IMR-90 (cell line): ENCODE data around the gene ADAM12. TPM values are rescaled to one million over a fixed set of nuclear protein-coding genes. Genes with fewer than 3 reads are reported as not detected.
A peak's percentile ranks its signal among the peaks of the same experiment; 100 is the strongest.

Experiments
- ATAC-seq: fragments of 200-7000 bp; cut with Tn5 transposase; 2 replicates; pipeline ENCODE4 v1.9.1; 2020; ENCODE audit warnings: low read depth, mild to moderate bottlenecking, moderate library complexity
- BruUV-seq: library from RNA; stranded (reverse); fragments of 400-500 nt; replicated peaks from 2 replicates; lab custom pipeline; 2021; lab: Mats Ljungman, UMichigan
- CTCF ChIA-PET: fragments of 300-600 bp; formaldehyde crosslinking; extraction: SDS; loops from one replicate; lab custom pipeline; 2021; ENCODE audit warnings: antibody characterized with exemption; lab: Yijun Ruan, JAX
- POLR2A ChIA-PET: fragments of 300-600 bp; sonication (Branson Sonifier 250); formaldehyde crosslinking; loops from one replicate; lab custom pipeline; 2022; ENCODE audit warnings: antibody characterized with exemption; ENCODE audit not compliant: unreplicated experiment; lab: Charles Lee
- DNase-seq: peaks from one replicate; pipeline ENCODE4 v3.0.0; 2013
- H2AFZ ChIP-seq: replicated peaks from 2 replicates; pipeline ENCODE3; 2013; ENCODE audit warnings: low read length, mild to moderate bottlenecking; ENCODE audit not compliant: poor library complexity
- H2AK5ac ChIP-seq: 2 replicates; pipeline ENCODE4 v1.6.1; 2013; ENCODE audit warnings: low read depth, low read length, inconsistent platforms
- H2AK9ac ChIP-seq: replicated peaks from 2 replicates; pipeline ENCODE3; 2013; ENCODE audit warnings: mild to moderate bottlenecking, low read depth, low read length, moderate library complexity; ENCODE audit not compliant: poor library complexity
- H2BK120ac ChIP-seq: 2 replicates; pipeline ENCODE4 v1.6.1; 2013; ENCODE audit warnings: low read depth, low read length, inconsistent platforms
- H2BK15ac ChIP-seq: 3 replicates; pipeline ENCODE4 v1.6.1; 2013; ENCODE audit warnings: low read depth, low read length, inconsistent platforms
- H2BK20ac ChIP-seq: 2 replicates; pipeline ENCODE4 v1.6.1; 2013; ENCODE audit warnings: low read depth, mild to moderate bottlenecking, inconsistent platforms, low read length, moderate library complexity
- H2BK5ac ChIP-seq: 2 replicates; pipeline ENCODE4 v1.6.1; 2013; ENCODE audit warnings: mild to moderate bottlenecking, low read depth, low read length, inconsistent platforms; ENCODE audit not compliant: poor library complexity, severe bottlenecking
- H3K14ac ChIP-seq: replicated peaks from 2 replicates; pipeline ENCODE4 v1.6.1; 2013; ENCODE audit warnings: low read depth, low read length, inconsistent platforms
- H3K18ac ChIP-seq: 2 replicates; pipeline ENCODE4 v1.6.1; 2013; ENCODE audit warnings: low read depth, low read length, control low read depth
- H3K23ac ChIP-seq: 2 replicates; pipeline ENCODE4 v1.6.1; 2013; ENCODE audit warnings: low read depth, low read length, inconsistent platforms
- H3K27ac ChIP-seq: 2 replicates; pipeline ENCODE4 v1.5.1; 2013; ENCODE audit warnings: mild to moderate bottlenecking, control low read depth, low read length; ENCODE audit not compliant: insufficient read depth
- H3K27me3 ChIP-seq: 2 replicates; pipeline ENCODE4 v1.6.1; 2013; ENCODE audit warnings: low read length; ENCODE audit not compliant: control insufficient read depth, insufficient read depth
- H3K36me3 ChIP-seq: 2 replicates; pipeline ENCODE4 v1.6.1; 2013; ENCODE audit warnings: low read length, mixed read lengths; ENCODE audit not compliant: control insufficient read depth, insufficient read depth
- H3K4ac ChIP-seq: 2 replicates; pipeline ENCODE4 v1.6.1; 2013; ENCODE audit warnings: low read depth, low read length, inconsistent platforms
- H3K4me1 ChIP-seq: 2 replicates; pipeline ENCODE4 v1.6.1; 2013; ENCODE audit warnings: low read length, mixed read lengths; ENCODE audit not compliant: control insufficient read depth, insufficient read depth
- H3K4me2 ChIP-seq: 2 replicates; pipeline ENCODE4 v1.6.1; 2013; ENCODE audit warnings: low read depth, mild to moderate bottlenecking, control low read depth, low read length, moderate library complexity
- H3K4me3 ChIP-seq: 2 replicates; pipeline ENCODE4 v1.5.1; 2013; ENCODE audit warnings: low read depth, mild to moderate bottlenecking, control low read depth, low read length, moderate library complexity; ENCODE audit not compliant: insufficient read depth
- H3K56ac ChIP-seq: 2 replicates; pipeline ENCODE4 v1.6.1; 2013; ENCODE audit warnings: low read length, inconsistent platforms; ENCODE audit not compliant: insufficient read depth; ENCODE audit errors: extremely low read depth
- H3K79me1 ChIP-seq, 2 experiments: 2 replicates each; pipeline ENCODE4 v1.6.1; 2013; ENCODE audit warnings: low read length in 2 of 2, inconsistent platforms in 1 of 2, low read depth in 1 of 2
- H3K9ac ChIP-seq: 2 replicates; pipeline ENCODE4 v1.6.1; 2013; ENCODE audit warnings: low read depth, low read length, control low read depth
- H3K9me1 ChIP-seq: 2 replicates; pipeline ENCODE4 v1.6.1; 2013; ENCODE audit warnings: low read length, inconsistent platforms; ENCODE audit not compliant: insufficient read depth
- H3K9me3 ChIP-seq: 2 replicates; pipeline ENCODE4 v1.6.1; 2013; ENCODE audit warnings: low read length; ENCODE audit not compliant: control insufficient read depth, insufficient read depth
- H4K20me1 ChIP-seq: 2 replicates; pipeline ENCODE4 v1.6.1; 2013; ENCODE audit warnings: low read length, inconsistent platforms; ENCODE audit not compliant: insufficient read depth
- H4K5ac ChIP-seq: 2 replicates; pipeline ENCODE4 v1.6.1; 2013; ENCODE audit warnings: mild to moderate bottlenecking, low read depth, low read length, control low read depth
- H4K8ac ChIP-seq, 2 experiments: 2 replicates each; pipeline ENCODE4 v1.6.1; 2013; ENCODE audit warnings: low read depth in 2 of 2, low read length in 2 of 2, control low read depth in 1 of 2, inconsistent platforms in 1 of 2
- H4K91ac ChIP-seq: 2 replicates; pipeline ENCODE4 v1.6.1; 2013; ENCODE audit warnings: low read depth, low read length, inconsistent platforms; ENCODE audit not compliant: insufficient read depth
- BHLHE40 ChIP-seq: fragments of 150-350 bp; IDR thresholded peaks from 2 replicates; pipeline ENCODE4 v1.6.1; 2016; ENCODE audit warnings: mild to moderate bottlenecking, low read depth, low read length
- FOS ChIP-seq: fragments of 150-350 bp; IDR thresholded peaks from 2 replicates; pipeline ENCODE4 v1.6.1; 2016; ENCODE audit warnings: low read depth, low read length
- MXI1 ChIP-seq: IDR thresholded peaks from 2 replicates; pipeline ENCODE4 v1.6.1; 2012; ENCODE audit warnings: low read depth, mild to moderate bottlenecking, low read length, moderate library complexity, borderline replicate concordance
- RAD21 ChIP-seq: IDR thresholded peaks from 2 replicates; pipeline ENCODE4 v1.6.1; 2012; ENCODE audit warnings: low read length, improper control_type of control experiment
- RCOR1 ChIP-seq: IDR thresholded peaks from 2 replicates; pipeline ENCODE4 v1.6.1; 2012; ENCODE audit warnings: mild to moderate bottlenecking, low read length, improper control_type of control experiment; ENCODE audit not compliant: insufficient replicate concordance
- RFX5 ChIP-seq: IDR thresholded peaks from 2 replicates; pipeline ENCODE4 v1.8.0; 2012; ENCODE audit warnings: low read depth, mild to moderate bottlenecking, low read length, moderate library complexity
- SMC3 ChIP-seq: fragments of 150-350 bp; IDR thresholded peaks from 2 replicates; pipeline ENCODE4 v1.6.1; 2016; ENCODE audit warnings: low read depth, mild to moderate bottlenecking, antibody characterized with exemption, low read length, moderate library complexity
- WGBS, 2 experiments: methylation state at CpG; one replicate each; pipeline versions ENCODE4 v1.1.5 to v1.1.7; 2013; ENCODE audit warnings: missing lambda C conversion rate in 2 of 2; ENCODE audit not compliant: insufficient read length in 1 of 2; ENCODE audit errors: extremely low coverage in 2 of 2; 5-methylcytosine and 5-hydroxymethylcytosine counted together
- dilution Hi-C: fragments of 300-500 bp; cut with HindIII; formaldehyde crosslinking; loops from one replicate; pipeline ENCODE4 v1.14.3; 2018; ENCODE audit warnings: low sequenced_read_pairs; ENCODE audit not compliant: unreplicated experiment
- in situ Hi-C: fragments of 300-500 bp; cut with MboI; formaldehyde crosslinking; loops from 3 replicates; pipeline ENCODE4 v1.14.3; 2019; ENCODE audit warnings: low sequenced_read_pairs, inconsistent platforms, mixed read lengths
- intact Hi-C: fragments of 100-400 bp; cut with micrococcal nuclease; formaldehyde crosslinking; loops from 2 replicates; pipeline ENCODE4 v1.10.0; 2022
- polyA plus RNA-seq, 3 experiments: library from polyadenylated mRNA; depleted of rRNA; stranded (reverse); fragments of >200 nt; gene quantifications; 2 replicates each; pipeline ENCODE4 v1.2.3, GENCODE V29; 2012; ENCODE audit warnings: low replicate concordance in 1 of 3
- total RNA-seq: library from RNA; depleted of rRNA; stranded (reverse); fragments of >200 nt; gene quantifications from 2 replicates; pipeline ENCODE4 v1.2.3, GENCODE V29; 2012

Gene ADAM12
- total and polyA plus RNA-seq, 2 of the 4 experiments (the other 2 are of a cell fraction) = 9.6 to 10.2 TPM

GRCh38 chr10:126375926-126376554 is 12.2 kb downstream of the ADAM12 start:
- Histone ChIP-seq H3K9ac (no peak overlapping the region), H4K20me1 (no peaks in the 10 kb centered on the region), H2AK5ac (no peak overlapping the region), H3K4ac (no peak overlapping the region), H3K9me1 (no peaks in the 10 kb centered on the region), H4K5ac (no peak overlapping the region), H3K4me1 (peaks cover 8% of the 10 kb centered on the region), H3K79me1 (no peaks in the 10 kb centered on the region), H3K9me3 (no peaks in the 10 kb centered on the region; the same call in none of the 2 replicates), H2BK120ac (no peak overlapping the region), H4K91ac (no peak overlapping the region), H3K27me3 (no peaks in the 10 kb centered on the region), H3K18ac (no peak overlapping the region), H3K14ac (no peak overlapping the region), H3K4me3 (no peak overlapping the region), H4K8ac (no peak overlapping the region), H2BK15ac (no peak overlapping the region), H2AFZ (no peak overlapping the region), H2BK20ac (no peak overlapping the region), H3K4me2 (no peak overlapping the region), H2BK5ac (no peak overlapping the region), H3K36me3 (no peaks in the 10 kb centered on the region), H2AK9ac (no peak overlapping the region), H3K56ac (no peak overlapping the region), H3K23ac (no peak overlapping the region), H3K27ac (no peak overlapping the region)
- ChIA-PET CTCF (interaction anchor here (0.6 kb wide), 1 partner anchor 12 kb away, joined by 4 read pairs; the partner anchor contains the start of gene ADAM12), POLR2A (no interaction called here)
- dilution Hi-C loops (no loop called here), intact Hi-C loops (no loop called here), in situ Hi-C loops (no loop called here)
- WGBS, 2 experiments = no CpG with 5 or more reads among the region's 1 CpG
- DNase-seq (peak; percentile 61), ATAC-seq (no peak)
- no peak for TF ChIP-seq SMC3
- no peak for TF ChIP-seq BHLHE40
- TF ChIP-seq FOS = peak; percentile 51; the same call in 1 of the 2 replicates
- TF ChIP-seq RAD21 = no peak
- no peak for TF ChIP-seq MXI1
- TF ChIP-seq RFX5 = no peak
- no peak for TF ChIP-seq RCOR1
- BruUV-seq = no TSS peak
